K562 (cell line): Measurements from ENCODE around the gene VWA8. TPM values are rescaled to one million over a fixed set of nuclear protein-coding genes. Genes with fewer than 3 reads are reported as not detected.

Experiments used
- ARNT ChIP-seq, 2 experiments: fragments of 450-650 bp; IDR thresholded peaks; 2 replicates each; pipeline ENCODE4 v1.6.1; 2016; ENCODE audit warnings: mild to moderate bottlenecking in 1 of 2
- CREBBP ChIP-seq: IDR thresholded peaks from one replicate; pipeline ENCODE4 v1.6.1; 2012; ENCODE audit warnings: low read depth, mild to moderate bottlenecking, control low read depth, inconsistent platforms, low read length
- KLF10 ChIP-seq: fragments of 250-450 bp; sonication (Bioruptor Pico); IDR thresholded peaks from 2 replicates; pipeline ENCODE4 v1.6.1; 2021; ENCODE audit warnings: matching md5 sums
- MED1 ChIP-seq: sonication (generic); formaldehyde crosslinking; IDR thresholded peaks from 2 replicates; pipeline ENCODE4 v1.8.1; 2023; ENCODE audit warnings: missing genetic modification reagents, borderline replicate concordance
- SMAD2 ChIP-seq: fragments of 150-350 bp; IDR thresholded peaks from 2 replicates; pipeline ENCODE4 v1.6.1; 2014; ENCODE audit warnings: low read depth, mild to moderate bottlenecking, low read length
- SMC3 ChIP-seq: conservative IDR thresholded peaks from 2 replicates; pipeline ENCODE4 v1.6.1; 2011; ENCODE audit warnings: low read depth, low read length, improper control_type of control experiment; ENCODE audit not compliant: insufficient read depth
- STAT5B ChIP-seq: fragments of 250-450 bp; sonication (Bioruptor Pico); IDR thresholded peaks from 2 replicates; pipeline ENCODE4 v1.8.0; 2021; ENCODE audit warnings: mild to moderate bottlenecking, inconsistent platforms
- ZBTB7A ChIP-seq: IDR thresholded peaks from 2 replicates; pipeline ENCODE4 v1.6.1; 2011; ENCODE audit warnings: low read depth, mild to moderate bottlenecking, low read length, moderate library complexity, borderline replicate concordance; ENCODE audit not compliant: control insufficient read depth
- polyA plus RNA-seq, 8 experiments: library from polyadenylated mRNA; depleted of rRNA in 4 of 8; stranded (reverse) in 5 of 8; unstranded in 3 of 8; fragments of >200 nt; fragmentation: Nextera tagmentation in 2 of 8; fragmentation: Illumina TruSeq in 1 of 8; extraction: Ambion mirVana in 2 of 8; extraction: Trizol in 1 of 8; gene quantifications; 2 replicates each; pipeline versions ENCODE4 v1.2.1 to v1.2.3, GENCODE V29; 2011 to 2014; ENCODE audit warnings: inconsistent platforms in 1 of 8, missing spikeins in 1 of 8
- total RNA-seq, 7 experiments: library from RNA; depleted of rRNA in 6 of 7; stranded (reverse); fragments of >200 nt in 6 of 7; fragmentation: Illumina TruSeq in 2 of 7; extraction: Trizol in 2 of 7; gene quantifications; 2 replicates each; pipeline versions ENCODE4 v1.2.1 to v1.2.3, GENCODE V29; 2011 to 2021; ENCODE audit warnings: low replicate concordance in 1 of 7
- TF ChIP-seq, protein P1 (sequence below): fragments of 450-650 bp; IDR thresholded peaks from 2 replicates; pipeline ENCODE4 v1.6.1; 2016; ENCODE audit warnings: antibody characterized with exemption
- TF ChIP-seq, protein P2 (sequence below): sonication (generic); formaldehyde crosslinking; IDR thresholded peaks from 2 replicates; pipeline ENCODE4 v1.8.0; 2023; ENCODE audit warnings: mild to moderate bottlenecking, missing genetic modification reagents
- TF ChIP-seq, protein P3 (sequence below): fragments of 250-450 bp; sonication (Bioruptor Pico); IDR thresholded peaks from 2 replicates; pipeline ENCODE4 v1.4.0; 2020; ENCODE audit warnings: mild to moderate bottlenecking, moderate library complexity
- TF ChIP-seq, protein P4 (sequence below): fragments of 450-650 bp; IDR thresholded peaks from 2 replicates; pipeline ENCODE4 v1.7.1; 2018; ENCODE audit warnings: mild to moderate bottlenecking, low read depth; ENCODE audit not compliant: partially characterized antibody

The VWA8 gene
- total and polyA plus RNA-seq, 9 of the 15 experiments (the other 6 are each of a cell fraction or from before 2014, with no cell fraction given), result 2.1 to 18.5 (median 13.3) TPM

DNA sequence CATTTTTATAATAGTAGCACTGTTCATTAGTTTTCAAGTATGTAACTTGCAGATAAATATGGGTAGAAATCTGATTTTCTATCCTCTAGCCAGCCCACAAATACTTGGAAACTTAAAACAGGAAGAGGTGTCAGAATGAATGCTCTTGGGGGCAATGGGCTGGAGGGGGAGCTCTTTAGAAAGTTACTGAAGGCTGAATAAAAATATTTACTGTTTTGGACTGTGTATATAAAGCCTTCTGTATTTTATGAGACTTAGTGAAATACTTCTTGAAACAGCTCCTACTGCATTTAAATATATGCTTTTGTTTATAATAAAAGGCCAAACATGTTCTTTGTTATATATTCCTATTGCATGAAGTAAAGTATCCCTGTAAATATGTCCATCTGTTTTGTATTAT, 364.7 kb downstream of the VWA8 start (continued):
- TF ChIP-seq SMC3 (no peak), STAT5B (CRISPR knock-in tag) (no peak), KLF10 (CRISPR knock-in tag) (no peak), ZBTB7A (no peak), SMAD2 (no peak), CREBBP (no peak), ARNT (IDR thresholded peaks at IDR 0.05) (no peak), MED1 (no peak)
- TF ChIP-seq, protein P1, sequence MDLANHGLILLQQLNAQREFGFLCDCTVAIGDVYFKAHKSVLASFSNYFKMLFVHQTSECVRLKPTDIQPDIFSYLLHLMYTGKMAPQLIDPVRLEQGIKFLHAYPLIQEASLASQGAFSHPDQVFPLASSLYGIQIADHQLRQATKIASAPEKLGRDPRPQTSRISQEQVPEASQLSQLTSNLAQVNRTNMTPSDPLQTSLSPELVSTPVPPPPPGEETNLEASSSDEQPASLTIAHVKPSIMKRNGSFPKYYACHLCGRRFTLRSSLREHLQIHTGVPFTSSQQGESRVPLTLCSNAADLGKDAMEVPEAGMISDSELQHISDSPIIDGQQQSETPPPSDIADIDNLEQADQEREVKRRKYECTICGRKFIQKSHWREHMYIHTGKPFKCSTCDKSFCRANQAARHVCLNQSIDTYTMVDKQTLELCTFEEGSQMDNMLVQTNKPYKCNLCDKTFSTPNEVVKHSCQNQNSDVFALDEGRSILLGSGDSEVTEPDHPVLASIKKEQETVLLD, result no peak
- TF ChIP-seq, protein P2, sequence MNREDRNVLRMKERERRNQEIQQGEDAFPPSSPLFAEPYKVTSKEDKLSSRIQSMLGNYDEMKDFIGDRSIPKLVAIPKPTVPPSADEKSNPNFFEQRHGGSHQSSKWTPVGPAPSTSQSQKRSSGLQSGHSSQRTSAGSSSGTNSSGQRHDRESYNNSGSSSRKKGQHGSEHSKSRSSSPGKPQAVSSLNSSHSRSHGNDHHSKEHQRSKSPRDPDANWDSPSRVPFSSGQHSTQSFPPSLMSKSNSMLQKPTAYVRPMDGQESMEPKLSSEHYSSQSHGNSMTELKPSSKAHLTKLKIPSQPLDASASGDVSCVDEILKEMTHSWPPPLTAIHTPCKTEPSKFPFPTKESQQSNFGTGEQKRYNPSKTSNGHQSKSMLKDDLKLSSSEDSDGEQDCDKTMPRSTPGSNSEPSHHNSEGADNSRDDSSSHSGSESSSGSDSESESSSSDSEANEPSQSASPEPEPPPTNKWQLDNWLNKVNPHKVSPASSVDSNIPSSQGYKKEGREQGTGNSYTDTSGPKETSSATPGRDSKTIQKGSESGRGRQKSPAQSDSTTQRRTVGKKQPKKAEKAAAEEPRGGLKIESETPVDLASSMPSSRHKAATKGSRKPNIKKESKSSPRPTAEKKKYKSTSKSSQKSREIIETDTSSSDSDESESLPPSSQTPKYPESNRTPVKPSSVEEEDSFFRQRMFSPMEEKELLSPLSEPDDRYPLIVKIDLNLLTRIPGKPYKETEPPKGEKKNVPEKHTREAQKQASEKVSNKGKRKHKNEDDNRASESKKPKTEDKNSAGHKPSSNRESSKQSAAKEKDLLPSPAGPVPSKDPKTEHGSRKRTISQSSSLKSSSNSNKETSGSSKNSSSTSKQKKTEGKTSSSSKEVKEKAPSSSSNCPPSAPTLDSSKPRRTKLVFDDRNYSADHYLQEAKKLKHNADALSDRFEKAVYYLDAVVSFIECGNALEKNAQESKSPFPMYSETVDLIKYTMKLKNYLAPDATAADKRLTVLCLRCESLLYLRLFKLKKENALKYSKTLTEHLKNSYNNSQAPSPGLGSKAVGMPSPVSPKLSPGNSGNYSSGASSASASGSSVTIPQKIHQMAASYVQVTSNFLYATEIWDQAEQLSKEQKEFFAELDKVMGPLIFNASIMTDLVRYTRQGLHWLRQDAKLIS (CRISPR knock-in tag), result no peak
- TF ChIP-seq, protein P3, sequence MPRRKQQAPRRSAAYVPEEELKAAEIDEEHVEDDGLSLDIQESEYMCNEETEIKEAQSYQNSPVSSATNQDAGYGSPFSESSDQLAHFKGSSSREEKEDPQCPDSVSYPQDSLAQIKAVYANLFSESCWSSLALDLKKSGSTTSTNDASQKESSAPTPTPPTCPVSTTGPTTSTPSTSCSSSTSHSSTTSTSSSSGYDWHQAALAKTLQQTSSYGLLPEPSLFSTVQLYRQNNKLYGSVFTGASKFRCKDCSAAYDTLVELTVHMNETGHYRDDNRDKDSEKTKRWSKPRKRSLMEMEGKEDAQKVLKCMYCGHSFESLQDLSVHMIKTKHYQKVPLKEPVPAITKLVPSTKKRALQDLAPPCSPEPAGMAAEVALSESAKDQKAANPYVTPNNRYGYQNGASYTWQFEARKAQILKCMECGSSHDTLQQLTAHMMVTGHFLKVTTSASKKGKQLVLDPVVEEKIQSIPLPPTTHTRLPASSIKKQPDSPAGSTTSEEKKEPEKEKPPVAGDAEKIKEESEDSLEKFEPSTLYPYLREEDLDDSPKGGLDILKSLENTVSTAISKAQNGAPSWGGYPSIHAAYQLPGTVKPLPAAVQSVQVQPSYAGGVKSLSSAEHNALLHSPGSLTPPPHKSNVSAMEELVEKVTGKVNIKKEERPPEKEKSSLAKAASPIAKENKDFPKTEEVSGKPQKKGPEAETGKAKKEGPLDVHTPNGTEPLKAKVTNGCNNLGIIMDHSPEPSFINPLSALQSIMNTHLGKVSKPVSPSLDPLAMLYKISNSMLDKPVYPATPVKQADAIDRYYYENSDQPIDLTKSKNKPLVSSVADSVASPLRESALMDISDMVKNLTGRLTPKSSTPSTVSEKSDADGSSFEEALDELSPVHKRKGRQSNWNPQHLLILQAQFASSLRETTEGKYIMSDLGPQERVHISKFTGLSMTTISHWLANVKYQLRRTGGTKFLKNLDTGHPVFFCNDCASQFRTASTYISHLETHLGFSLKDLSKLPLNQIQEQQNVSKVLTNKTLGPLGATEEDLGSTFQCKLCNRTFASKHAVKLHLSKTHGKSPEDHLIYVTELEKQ (CRISPR knock-in tag), result no peak
- TF ChIP-seq, protein P4, sequence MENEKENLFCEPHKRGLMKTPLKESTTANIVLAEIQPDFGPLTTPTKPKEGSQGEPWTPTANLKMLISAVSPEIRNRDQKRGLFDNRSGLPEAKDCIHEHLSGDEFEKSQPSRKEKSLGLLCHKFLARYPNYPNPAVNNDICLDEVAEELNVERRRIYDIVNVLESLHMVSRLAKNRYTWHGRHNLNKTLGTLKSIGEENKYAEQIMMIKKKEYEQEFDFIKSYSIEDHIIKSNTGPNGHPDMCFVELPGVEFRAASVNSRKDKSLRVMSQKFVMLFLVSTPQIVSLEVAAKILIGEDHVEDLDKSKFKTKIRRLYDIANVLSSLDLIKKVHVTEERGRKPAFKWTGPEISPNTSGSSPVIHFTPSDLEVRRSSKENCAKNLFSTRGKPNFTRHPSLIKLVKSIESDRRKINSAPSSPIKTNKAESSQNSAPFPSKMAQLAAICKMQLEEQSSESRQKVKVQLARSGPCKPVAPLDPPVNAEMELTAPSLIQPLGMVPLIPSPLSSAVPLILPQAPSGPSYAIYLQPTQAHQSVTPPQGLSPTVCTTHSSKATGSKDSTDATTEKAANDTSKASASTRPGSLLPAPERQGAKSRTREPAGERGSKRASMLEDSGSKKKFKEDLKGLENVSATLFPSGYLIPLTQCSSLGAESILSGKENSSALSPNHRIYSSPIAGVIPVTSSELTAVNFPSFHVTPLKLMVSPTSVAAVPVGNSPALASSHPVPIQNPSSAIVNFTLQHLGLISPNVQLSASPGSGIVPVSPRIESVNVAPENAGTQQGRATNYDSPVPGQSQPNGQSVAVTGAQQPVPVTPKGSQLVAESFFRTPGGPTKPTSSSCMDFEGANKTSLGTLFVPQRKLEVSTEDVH, result no peak
